Testis (tissue), 3 donors: ENCODE measurements around the gene SCIN. TPM values are rescaled to one million over a fixed set of nuclear protein-coding genes. Genes with fewer than 3 reads are reported as not detected.

ENCODE experiments used
- DNase-seq: peaks from one replicate; pipeline ENCODE4 v3.0.0-alpha.2; 2019
- H3K27ac ChIP-seq, 2 donors: fragments of 200-600 bp; sonication (generic); one replicate each; pipeline ENCODE4 v1.5.1; 2019
- H3K27me3 ChIP-seq: fragments of 200-600 bp; sonication (generic); one replicate; pipeline ENCODE4 v1.5.1; 2019
- H3K36me3 ChIP-seq: fragments of 200-600 bp; sonication (generic); one replicate; pipeline ENCODE4 v1.5.1; 2017; ENCODE audit warnings: low read depth; ENCODE audit errors: missing control alignments
- H3K4me1 ChIP-seq: fragments of 200-600 bp; sonication (generic); one replicate; pipeline ENCODE4 v1.5.1; 2019
- H3K4me3 ChIP-seq, 2 donors: fragments of 200-600 bp; sonication (generic); one replicate each; pipeline ENCODE4 v1.5.1; 2017 to 2019
- H3K9me3 ChIP-seq: fragments of 200-600 bp; sonication (generic); one replicate; pipeline ENCODE4 v1.5.1; 2017
- POLR2A ChIP-seq: fragments of 450-650 bp; IDR thresholded peaks from one replicate; pipeline ENCODE4 v1.6.1; 2017; ENCODE audit warnings: antibody characterized with exemption, mild to moderate bottlenecking, moderate library complexity
- WGBS, 2 donors: methylation state at CpG; one replicate each; pipeline ENCODE4 v1.1.5; 2018; 5-methylcytosine and 5-hydroxymethylcytosine counted together
- intact Hi-C: fragments of 100-400 bp; cut with DNase I; formaldehyde crosslinking; loops from one replicate; pipeline ENCODE4 v1.15.1; 2023; ENCODE audit warnings: low total_unique reads
- polyA plus RNA-seq: library from polyadenylated mRNA; stranded (reverse); fragments of 350-450 nt; fragmentation: Illumina TruSeq; extraction: RNeasy Lipid Tissue Mini Kit (QIAGEN cat#74804); gene quantifications from one replicate; pipeline ENCODE4 v1.2.3, GENCODE V29; 2014; ENCODE audit warnings: low read depth, low replicate concordance; ENCODE audit not compliant: insufficient read depth
- total RNA-seq, 2 donors: library from RNA; depleted of rRNA; stranded (reverse); fragments of >200 nt; gene quantifications; one replicate each; pipeline ENCODE4 v1.2.3, GENCODE V29; 2016
- TF ChIP-seq, protein P1 (sequence below), 3 experiments: fragments of 450-650 bp in 2 of 3; fragments of 200-600 bp in 1 of 3; sonication (generic) in 1 of 3; IDR thresholded peaks; one replicate each; pipeline ENCODE4 v1.5.1; 2016 to 2019; ENCODE audit warnings: antibody characterized with exemption in 3 of 3, mild to moderate bottlenecking in 2 of 3, moderate library complexity in 1 of 3

SCIN gene
- total and polyA plus RNA-seq, 3 donors from 2014 or later, result 4.7 to 21.9 (median 11.4) TPM

DNA sequence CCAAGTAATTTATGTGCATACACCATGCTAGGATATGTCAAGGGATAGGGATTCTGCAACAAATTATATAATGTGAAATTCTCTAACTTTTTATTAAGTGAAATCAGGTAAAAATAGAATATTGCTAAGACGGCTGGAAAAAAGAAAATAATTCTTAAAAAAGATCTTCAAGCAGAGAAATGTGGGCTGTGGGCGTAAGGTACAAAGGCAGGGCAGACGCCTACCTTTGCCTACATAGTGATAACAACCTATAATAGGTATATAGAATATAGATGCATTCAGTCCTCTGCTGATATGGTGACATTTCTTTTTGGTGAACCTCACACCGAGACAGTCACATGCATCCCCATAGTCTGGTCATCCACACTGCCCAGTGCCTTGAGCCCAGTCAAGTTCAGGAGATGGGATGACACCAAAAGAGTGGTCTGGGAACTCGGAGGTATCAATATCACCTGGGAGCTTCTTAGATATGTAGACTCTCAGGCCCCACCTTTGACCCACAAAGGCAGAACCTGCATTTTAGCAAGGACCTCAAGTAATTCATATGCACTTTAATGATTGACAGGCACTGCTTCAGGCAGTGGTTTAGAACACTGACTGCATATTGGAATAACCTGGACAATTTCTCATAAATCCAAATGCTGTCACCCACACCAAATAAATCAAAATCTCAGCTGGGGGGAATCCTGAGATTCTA lies 59.4 kb downstream of the SCIN start:
- H3K4me1 ChIP-seq, result no peaks in the 10 kb centered on the region
- no peak for DNase-seq
- no peaks in the 10 kb centered on the region for H3K9me3 ChIP-seq
- no peak overlapping the region for H3K27ac ChIP-seq
- 79 to 89% methylated on average over 5 of the region's 5 CpGs for WGBS, 2 donors
- H3K4me3 ChIP-seq, result no peak overlapping the region
- intact Hi-C loops, result no loop called here
- H3K36me3 ChIP-seq, result no peaks in the 10 kb centered on the region
- H3K27me3 ChIP-seq, result no peaks in the 10 kb centered on the region
- no peak for TF ChIP-seq POLR2A

DNA sequence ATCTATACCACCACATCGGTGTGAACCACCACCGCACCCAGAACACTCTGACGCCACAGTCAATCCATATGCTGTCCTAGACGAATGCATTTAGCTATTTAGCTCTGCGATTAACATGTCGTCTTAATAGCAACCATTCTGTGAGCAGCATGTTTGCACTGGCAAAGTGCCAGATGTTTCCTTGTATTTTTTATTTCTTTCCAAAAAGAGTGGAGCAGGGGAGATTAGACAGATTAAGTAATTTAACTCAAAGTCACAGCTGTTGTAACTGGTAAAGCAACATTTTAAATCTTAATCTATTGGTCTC lies 59.9 kb downstream of the SCIN start:
- DNase-seq, result no peak
- intact Hi-C loops, result no loop called here

GRCh38 chr7:12633582-12633981 lies 63.1 kb downstream of the SCIN start:
- no peak overlapping the region for H3K27ac ChIP-seq
- H3K4me1 ChIP-seq, result no peaks in the 10 kb centered on the region
- H3K27me3 ChIP-seq, result no peaks in the 10 kb centered on the region
- no peaks in the 10 kb centered on the region for H3K36me3 ChIP-seq
- TF ChIP-seq POLR2A, result no peak
- TF ChIP-seq, protein P1, sequence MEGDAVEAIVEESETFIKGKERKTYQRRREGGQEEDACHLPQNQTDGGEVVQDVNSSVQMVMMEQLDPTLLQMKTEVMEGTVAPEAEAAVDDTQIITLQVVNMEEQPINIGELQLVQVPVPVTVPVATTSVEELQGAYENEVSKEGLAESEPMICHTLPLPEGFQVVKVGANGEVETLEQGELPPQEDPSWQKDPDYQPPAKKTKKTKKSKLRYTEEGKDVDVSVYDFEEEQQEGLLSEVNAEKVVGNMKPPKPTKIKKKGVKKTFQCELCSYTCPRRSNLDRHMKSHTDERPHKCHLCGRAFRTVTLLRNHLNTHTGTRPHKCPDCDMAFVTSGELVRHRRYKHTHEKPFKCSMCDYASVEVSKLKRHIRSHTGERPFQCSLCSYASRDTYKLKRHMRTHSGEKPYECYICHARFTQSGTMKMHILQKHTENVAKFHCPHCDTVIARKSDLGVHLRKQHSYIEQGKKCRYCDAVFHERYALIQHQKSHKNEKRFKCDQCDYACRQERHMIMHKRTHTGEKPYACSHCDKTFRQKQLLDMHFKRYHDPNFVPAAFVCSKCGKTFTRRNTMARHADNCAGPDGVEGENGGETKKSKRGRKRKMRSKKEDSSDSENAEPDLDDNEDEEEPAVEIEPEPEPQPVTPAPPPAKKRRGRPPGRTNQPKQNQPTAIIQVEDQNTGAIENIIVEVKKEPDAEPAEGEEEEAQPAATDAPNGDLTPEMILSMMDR (IDR thresholded peaks at IDR 0.05), result no peak
- 62 to 71% methylated on average over 4 of the region's 4 CpGs for WGBS, 2 donors
- no peak for DNase-seq
- H3K9me3 ChIP-seq, result no peaks in the 10 kb centered on the region
- no peak overlapping the region for H3K4me3 ChIP-seq
- intact Hi-C loops, result no loop called here

More for the DNA sequence above, 59.9 kb downstream of the SCIN start:
- H3K27me3 ChIP-seq, result no peaks in the 10 kb centered on the region
- no peaks in the 10 kb centered on the region for H3K4me1 ChIP-seq
- H3K9me3 ChIP-seq, result no peaks in the 10 kb centered on the region
- TF ChIP-seq, protein P1 (IDR thresholded peaks at IDR 0.05), result no peak
- no peak for TF ChIP-seq POLR2A
- no peaks in the 10 kb centered on the region for H3K36me3 ChIP-seq
- H3K27ac ChIP-seq, result no peak overlapping the region
- WGBS, 2 donors, result 53 to 56% methylated on average over 6 of the region's 6 CpGs
- H3K4me3 ChIP-seq, result no peak overlapping the region

DNA sequence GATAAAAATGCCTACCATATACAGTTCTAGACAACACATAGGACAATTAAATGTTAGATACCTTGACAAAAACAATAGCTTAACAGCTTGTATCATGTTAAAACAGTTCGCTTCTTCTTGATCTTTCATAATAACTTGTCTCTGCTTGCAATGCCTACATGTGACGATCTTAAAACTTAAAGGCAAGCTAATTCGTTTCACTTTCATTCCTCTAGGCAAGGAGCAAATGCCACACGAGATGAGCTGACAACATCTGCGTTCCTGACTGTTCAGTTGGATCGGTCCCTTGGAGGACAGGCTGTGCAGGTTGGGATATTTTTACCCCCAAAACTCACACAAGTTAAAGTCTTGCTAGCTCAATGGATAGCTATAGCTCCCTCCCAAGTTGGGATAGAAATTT lies 65.3 kb downstream of the SCIN start:
- Histone ChIP-seq H3K4me3 (no peak overlapping the region), H3K27me3 (no peaks in the 10 kb centered on the region), H3K4me1 (no peaks in the 10 kb centered on the region), H3K9me3 (no peaks in the 10 kb centered on the region), H3K36me3 (no peaks in the 10 kb centered on the region), H3K27ac (no peak overlapping the region)
- intact Hi-C loops, result no loop called here
- DNase-seq, result no peak
- WGBS, 2 donors, result 73 to 82% methylated on average over 6 of the region's 6 CpGs
- TF ChIP-seq, protein P1 (IDR thresholded peaks at IDR 0.05), result no peak
- TF ChIP-seq POLR2A, result no peak

DNA sequence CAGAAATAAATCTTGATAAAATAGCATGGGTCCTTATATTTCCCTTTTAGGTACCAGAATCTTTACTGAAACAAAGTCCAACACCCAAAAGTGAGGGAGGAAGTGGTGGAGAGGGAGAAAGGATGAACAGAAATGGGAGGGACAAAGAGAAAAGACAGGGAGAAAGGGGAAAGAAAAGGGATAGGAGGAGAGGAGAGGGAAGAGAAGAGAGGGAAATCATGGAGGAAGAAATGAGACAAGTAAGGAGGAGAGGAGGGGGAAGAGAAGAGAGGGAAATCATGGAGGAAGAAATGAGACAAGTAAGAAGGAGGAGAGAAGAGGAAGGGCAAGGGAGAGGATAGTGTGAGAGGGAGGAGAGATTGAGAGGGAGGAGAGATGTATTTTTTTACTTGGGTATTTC lies 66.8 kb downstream of the SCIN start:
- Histone ChIP-seq H3K27me3 (no peaks in the 10 kb centered on the region), H3K4me3 (no peak overlapping the region), H3K4me1 (no peaks in the 10 kb centered on the region), H3K27ac (no peak overlapping the region), H3K9me3 (no peaks in the 10 kb centered on the region), H3K36me3 (no peaks in the 10 kb centered on the region)
- DNase-seq, result no peak
- TF ChIP-seq POLR2A, result no peak
- TF ChIP-seq, protein P1 (IDR thresholded peaks at IDR 0.05), result no peak
- intact Hi-C loops, result no loop called here
